Mesendoderm (in vitro differentiated cells): Measurements from ENCODE around the gene ATG7.

Experiments used
- DNase-seq: peaks from one replicate; pipeline ENCODE4 v3.0.0; 2013
- H2AK5ac ChIP-seq: 2 replicates; pipeline ENCODE4 v1.6.1; 2013; ENCODE audit warnings: low read length, inconsistent platforms
- H2BK120ac ChIP-seq: 2 replicates; pipeline ENCODE4 v1.6.1; 2013; ENCODE audit warnings: low read depth, mild to moderate bottlenecking, low read length, moderate library complexity, mixed read lengths
- H2BK15ac ChIP-seq: replicated peaks from 2 replicates; pipeline ENCODE4 v1.6.1; 2013; ENCODE audit warnings: low read depth, mild to moderate bottlenecking, moderate library complexity
- H2BK5ac ChIP-seq: 2 replicates; pipeline ENCODE4 v1.6.1; 2013; ENCODE audit warnings: low read length, inconsistent platforms
- H3K18ac ChIP-seq: 2 replicates; pipeline ENCODE4 v1.6.1; 2013; ENCODE audit warnings: mild to moderate bottlenecking, low read length, mixed read lengths
- H3K23ac ChIP-seq: one replicate; pipeline ENCODE4 v1.6.1; 2013; ENCODE audit warnings: low read length
- H3K27ac ChIP-seq: 2 replicates; pipeline ENCODE4 v1.5.1; 2013; ENCODE audit warnings: low read depth, mild to moderate bottlenecking, inconsistent platforms, low read length, moderate library complexity
- H3K27me3 ChIP-seq: 2 replicates; pipeline ENCODE4 v1.6.1; 2013; ENCODE audit warnings: low read length, control low read depth, mild to moderate bottlenecking, inconsistent platforms; ENCODE audit not compliant: insufficient read depth, poor library complexity
- H3K36me3 ChIP-seq: 2 replicates; pipeline ENCODE4 v1.6.1; 2013; ENCODE audit warnings: low read length, inconsistent platforms; ENCODE audit not compliant: control insufficient read depth, insufficient read depth
- H3K4ac ChIP-seq: one replicate; pipeline ENCODE4 v1.6.1; 2013; ENCODE audit warnings: low read depth, mild to moderate bottlenecking, low read length, moderate library complexity
- H3K4me1 ChIP-seq: 2 replicates; pipeline ENCODE4 v1.6.1; 2013; ENCODE audit warnings: low read depth, low read length, inconsistent platforms; ENCODE audit not compliant: control insufficient read depth
- H3K4me2 ChIP-seq: 2 replicates; pipeline ENCODE4 v1.6.1; 2013; ENCODE audit warnings: low read length
- H3K4me3 ChIP-seq: 2 replicates; pipeline ENCODE4 v1.5.1; 2013; ENCODE audit warnings: mild to moderate bottlenecking, low read length
- H3K56ac ChIP-seq: one replicate; pipeline ENCODE4 v1.6.1; 2013; ENCODE audit warnings: low read length
- H3K79me1 ChIP-seq: 2 replicates; pipeline ENCODE4 v1.6.1; 2013; ENCODE audit warnings: low read length, inconsistent platforms
- H3K79me2 ChIP-seq: 2 replicates; pipeline ENCODE4 v1.6.1; 2013; ENCODE audit warnings: mild to moderate bottlenecking, low read length; ENCODE audit not compliant: control insufficient read depth, insufficient read depth
- H3K9ac ChIP-seq: 2 replicates; pipeline ENCODE4 v1.6.1; 2013; ENCODE audit warnings: low read length, inconsistent platforms
- H4K5ac ChIP-seq: one replicate; pipeline ENCODE4 v1.6.1; 2013; ENCODE audit warnings: low read length
- H4K8ac ChIP-seq: one replicate; pipeline ENCODE4 v1.6.1; 2013; ENCODE audit warnings: low read depth, mild to moderate bottlenecking, control low read depth, low read length, moderate library complexity
- WGBS: extraction: QIAGEN DNeasy Blood & Tissue Kit; methylation state at CpG from one replicate; pipeline ENCODE4 v1.1.7; 2013; ENCODE audit warnings: low lambda C conversion rate, missing lambda C conversion rate; ENCODE audit not compliant: insufficient coverage; ENCODE audit errors: extremely low coverage; 5-methylcytosine and 5-hydroxymethylcytosine counted together

ATG7 gene

DNA sequence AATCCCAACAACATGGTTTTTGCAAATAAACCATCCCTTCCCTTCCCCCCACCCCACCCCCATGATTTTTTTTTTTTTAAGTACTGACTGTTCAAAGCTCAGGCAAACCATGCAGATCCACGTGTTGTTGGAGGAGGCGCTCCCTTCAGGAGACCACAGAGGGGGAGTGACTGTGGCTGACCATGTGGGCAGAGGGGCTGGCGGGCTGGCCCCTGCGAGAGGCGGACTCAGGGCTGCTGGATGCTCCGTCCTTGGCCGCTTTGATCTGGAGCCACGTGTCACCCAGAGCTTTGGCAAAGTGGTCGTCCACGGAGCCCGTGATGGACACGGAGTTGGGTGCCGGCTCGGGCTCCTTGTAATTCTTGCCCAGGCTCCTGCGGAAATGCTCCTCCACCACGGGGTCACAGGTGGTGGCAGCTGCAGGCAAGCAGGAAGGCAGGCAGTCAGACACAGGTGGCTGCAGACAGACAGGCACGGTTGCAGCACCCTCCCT is 286.3 kb downstream of the ATG7 start:
- Histone ChIP-seq H3K56ac (no peak overlapping the region), H3K4me2 (no peak overlapping the region), H3K27me3 (no peaks in the 10 kb centered on the region), H3K4me1 (no peaks in the 10 kb centered on the region), H3K79me2 (no peaks in the 10 kb centered on the region), H2BK15ac (no peak overlapping the region), H3K79me1 (peaks cover 5% of the 10 kb centered on the region), H2BK120ac (no peak overlapping the region), H3K4me3 (no peak overlapping the region), H3K18ac (no peak overlapping the region), H3K9ac (no peak overlapping the region), H3K23ac (no peak overlapping the region), H2BK5ac (no peak overlapping the region), H2AK5ac (no peak overlapping the region), H3K4ac (no peak overlapping the region), H3K27ac (no peak overlapping the region), H4K5ac (no peak overlapping the region), H4K8ac (no peak overlapping the region), H3K36me3 (peaks cover 2% of the 10 kb centered on the region)
- no CpG with 5 or more reads among the region's 17 CpGs for WGBS
- no peak for DNase-seq

DNA sequence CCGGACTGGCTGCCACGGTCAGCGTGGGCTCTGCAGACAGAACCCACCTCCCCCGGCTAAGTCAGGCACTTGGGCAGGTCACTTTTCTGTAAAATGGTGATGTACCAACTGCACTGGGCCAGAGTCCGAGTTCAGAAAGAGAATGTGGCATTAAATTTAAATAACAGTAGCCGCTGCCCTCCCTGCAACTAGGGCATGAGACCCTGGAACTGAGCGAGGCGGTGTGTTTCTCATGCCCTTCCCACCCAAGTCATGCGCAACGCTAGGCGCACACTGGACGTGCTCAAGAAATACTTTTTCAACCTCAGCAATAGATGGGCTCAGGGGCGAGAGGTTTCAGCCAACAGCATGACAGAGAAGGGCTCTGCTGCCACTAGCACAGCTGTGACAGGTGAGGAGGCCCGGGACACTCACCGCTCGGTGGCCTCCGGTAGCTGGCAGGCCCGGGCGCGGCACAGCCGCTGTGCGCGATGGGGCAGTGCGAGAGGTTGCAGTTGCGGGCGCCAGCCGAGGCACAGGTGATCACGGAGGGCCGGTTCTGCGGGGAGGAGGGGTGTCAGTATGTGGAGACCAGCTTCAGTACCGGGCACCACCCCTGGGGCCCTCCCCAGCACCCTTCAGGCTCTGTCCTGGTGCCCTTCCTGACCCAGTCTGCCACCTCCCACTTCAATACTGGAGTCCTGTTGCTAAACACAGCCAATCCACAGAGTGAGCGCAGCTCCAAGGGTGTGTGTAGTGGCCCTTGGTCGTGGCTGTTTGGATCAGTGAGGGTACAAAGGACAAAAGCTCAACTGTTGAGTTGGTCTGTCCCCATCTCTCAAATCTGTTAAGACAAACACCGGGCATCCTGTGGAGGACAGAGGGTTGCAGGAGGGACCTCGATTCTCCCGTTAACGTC is 287.0 kb downstream of the ATG7 start:
- H3K36me3 ChIP-seq = peaks cover 2% of the 10 kb centered on the region
- H2BK120ac ChIP-seq = no peak overlapping the region
- no peak overlapping the region for H3K4ac ChIP-seq
- no peak overlapping the region for H3K4me2 ChIP-seq
- H4K5ac ChIP-seq = no peak overlapping the region
- no peak for DNase-seq
- no peak overlapping the region for H2BK5ac ChIP-seq
- no peak overlapping the region for H3K9ac ChIP-seq
- H3K18ac ChIP-seq = no peak overlapping the region
- H3K79me1 ChIP-seq = peaks cover 5% of the 10 kb centered on the region
- H3K23ac ChIP-seq = no peak overlapping the region
- H3K4me1 ChIP-seq = no peaks in the 10 kb centered on the region
- no peaks in the 10 kb centered on the region for H3K27me3 ChIP-seq
- no peak overlapping the region for H3K4me3 ChIP-seq
- H3K79me2 ChIP-seq = no peaks in the 10 kb centered on the region
- H3K27ac ChIP-seq = no peak overlapping the region
- no peak overlapping the region for H2AK5ac ChIP-seq
- H3K56ac ChIP-seq = no peak overlapping the region
- no peak overlapping the region for H4K8ac ChIP-seq
- H2BK15ac ChIP-seq = no peak overlapping the region
- no CpG with 5 or more reads among the region's 37 CpGs for WGBS

DNA sequence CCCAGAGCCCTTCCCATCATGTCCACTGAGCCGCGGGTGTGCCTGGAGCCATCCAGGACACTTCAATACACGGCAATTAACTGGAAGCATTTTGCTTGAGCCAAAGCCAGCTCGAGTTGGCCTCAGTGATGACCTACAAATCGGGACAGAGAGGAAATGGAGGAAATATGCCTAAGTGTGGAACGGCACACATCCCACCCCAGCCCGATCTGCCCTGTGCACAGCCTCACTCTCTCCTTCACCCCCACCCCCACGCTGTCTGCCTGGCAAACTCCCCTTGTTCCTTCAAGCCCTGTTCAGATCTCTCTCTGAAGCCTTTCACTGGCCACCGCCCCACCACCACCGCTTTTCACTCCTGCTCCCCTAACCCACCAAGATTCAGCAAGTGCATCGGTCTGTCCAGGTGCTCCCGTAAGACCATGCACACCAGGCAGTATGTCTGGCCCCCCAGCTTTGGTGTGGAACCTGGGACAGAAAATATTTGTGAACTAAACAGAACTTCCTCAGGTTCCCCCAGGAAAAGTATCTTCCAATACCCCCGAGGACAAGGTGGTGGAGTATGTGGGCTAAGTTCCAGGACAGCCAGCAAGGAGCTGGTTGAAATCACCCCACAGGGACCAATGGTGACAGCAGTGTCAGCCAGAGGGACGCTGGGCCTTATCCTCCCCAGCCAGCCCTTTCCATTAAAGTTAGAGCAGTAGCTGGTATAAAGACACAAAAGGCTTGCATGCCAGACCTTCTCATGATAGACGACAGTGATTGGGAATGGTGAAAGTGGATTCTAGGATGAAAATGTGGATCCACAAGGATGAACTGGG is 287.8 kb downstream of the ATG7 start:
- peaks cover 2% of the 10 kb centered on the region for H3K36me3 ChIP-seq
- H3K4me3 ChIP-seq = no peak overlapping the region
- no peak overlapping the region for H2BK15ac ChIP-seq
- H2AK5ac ChIP-seq = no peak overlapping the region
- H2BK5ac ChIP-seq = no peak overlapping the region
- H3K9ac ChIP-seq = no peak overlapping the region
- H4K5ac ChIP-seq = no peak overlapping the region
- no peaks in the 10 kb centered on the region for H3K79me2 ChIP-seq
- DNase-seq = no peak
- no peak overlapping the region for H4K8ac ChIP-seq
- H3K23ac ChIP-seq = no peak overlapping the region
- H3K27me3 ChIP-seq = no peaks in the 10 kb centered on the region
- H3K79me1 ChIP-seq = peaks cover 5% of the 10 kb centered on the region
- no peaks in the 10 kb centered on the region for H3K4me1 ChIP-seq
- H3K4me2 ChIP-seq = no peak overlapping the region
- H3K18ac ChIP-seq = no peak overlapping the region
- H2BK120ac ChIP-seq = no peak overlapping the region
- H3K4ac ChIP-seq = no peak overlapping the region
- no peak overlapping the region for H3K56ac ChIP-seq
- no peak overlapping the region for H3K27ac ChIP-seq
- no CpG with 5 or more reads among the region's 15 CpGs for WGBS

DNA sequence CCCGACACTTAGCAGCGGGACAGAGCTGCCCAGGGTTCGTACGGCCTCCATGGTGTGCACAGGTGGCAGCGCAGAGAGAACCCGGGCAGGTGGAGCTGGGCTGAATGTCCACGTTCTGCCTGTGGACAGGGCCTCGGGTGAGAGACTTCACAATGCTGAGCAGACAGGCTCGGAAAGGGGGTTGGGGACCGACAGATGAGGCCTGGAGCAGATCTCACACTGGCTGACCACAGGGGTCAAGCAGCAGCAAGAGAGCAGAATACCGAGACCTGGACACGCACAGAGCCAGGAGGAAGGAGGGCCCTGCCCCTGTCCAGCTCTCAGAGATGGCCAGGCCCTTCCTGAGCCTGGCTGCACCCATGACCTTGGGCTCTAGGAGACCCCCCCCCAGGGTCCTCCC is 288.5 kb downstream of the ATG7 start:
- Histone ChIP-seq H3K4me1 (no peaks in the 10 kb centered on the region), H3K23ac (no peak overlapping the region), H2AK5ac (no peak overlapping the region), H2BK5ac (no peak overlapping the region), H4K8ac (no peak overlapping the region), H3K18ac (no peak overlapping the region), H3K9ac (no peak overlapping the region), H2BK15ac (no peak overlapping the region), H3K36me3 (peaks cover 2% of the 10 kb centered on the region), H3K4ac (no peak overlapping the region), H3K4me2 (no peak overlapping the region), H3K27me3 (no peaks in the 10 kb centered on the region), H2BK120ac (no peak overlapping the region), H4K5ac (no peak overlapping the region), H3K4me3 (no peak overlapping the region), H3K56ac (no peak overlapping the region), H3K79me2 (peaks cover 4% of the 10 kb centered on the region), H3K27ac (no peak overlapping the region), H3K79me1 (peaks cover 10% of the 10 kb centered on the region)
- DNase-seq = no peak
- no CpG with 5 or more reads among the region's 12 CpGs for WGBS

DNA sequence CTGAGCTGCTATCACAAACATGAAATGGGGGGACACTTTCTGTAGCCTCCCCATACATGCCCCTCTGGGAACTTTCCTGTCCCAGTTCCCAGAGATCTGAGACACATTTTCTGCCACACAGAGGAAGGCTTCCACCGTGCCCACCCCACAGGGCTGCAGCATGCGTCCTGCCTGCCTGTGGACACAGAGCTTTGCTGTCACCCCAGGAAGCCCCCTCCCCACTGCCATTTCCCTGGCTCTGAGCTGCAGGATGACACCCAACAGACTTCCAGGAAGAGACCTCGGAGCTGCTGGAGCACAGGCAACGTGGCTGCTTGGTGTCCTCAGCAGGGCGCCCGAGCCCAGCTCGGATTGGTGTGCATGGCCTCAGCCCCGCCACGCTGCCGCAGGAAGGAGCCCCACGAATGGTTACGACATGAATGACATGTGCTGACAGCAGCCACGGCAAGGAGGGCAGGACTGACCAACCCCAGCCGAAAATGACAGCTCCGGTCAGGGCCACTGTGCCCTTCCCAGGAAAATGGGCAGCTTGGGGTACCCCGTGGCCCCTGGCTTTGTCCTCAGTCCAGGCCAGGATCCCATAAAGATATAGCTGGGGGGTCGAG is 290.2 kb downstream of the ATG7 start:
- no peak overlapping the region for H3K4me3 ChIP-seq
- no peak overlapping the region for H2BK5ac ChIP-seq
- peaks cover 13% of the 10 kb centered on the region for H3K79me2 ChIP-seq
- H3K4ac ChIP-seq = no peak overlapping the region
- H2AK5ac ChIP-seq = no peak overlapping the region
- H3K4me1 ChIP-seq = no peaks in the 10 kb centered on the region
- H3K56ac ChIP-seq = no peak overlapping the region
- H3K79me1 ChIP-seq = peaks cover 18% of the 10 kb centered on the region
- H3K4me2 ChIP-seq = no peak overlapping the region
- H2BK15ac ChIP-seq = no peak overlapping the region
- H3K27ac ChIP-seq = no peak overlapping the region
- H3K23ac ChIP-seq = no peak overlapping the region
- H4K5ac ChIP-seq = no peak overlapping the region
- H4K8ac ChIP-seq = no peak overlapping the region
- H3K18ac ChIP-seq = no peak overlapping the region
- no peaks in the 10 kb centered on the region for H3K27me3 ChIP-seq
- H3K36me3 ChIP-seq = peaks cover 2% of the 10 kb centered on the region
- WGBS = no CpG with 5 or more reads among the region's 17 CpGs
- H3K9ac ChIP-seq = no peak overlapping the region
- no peak overlapping the region for H2BK120ac ChIP-seq
- DNase-seq = no peak
